Spleen (tissue), 13 donors: ENCODE data around the gene TGM4. TPM values are rescaled to one million over a fixed set of nuclear protein-coding genes. Genes with fewer than 3 reads are reported as not detected.

Source experiments
- DNase-seq: peaks from one replicate; pipeline ENCODE4 v3.0.0-alpha.2; 2020
- H3K27ac ChIP-seq, 8 donors: fragments of 200-600 bp; sonication (generic) in 7 of 8; 1 replicate in 4 of 8; 2 replicates in 4 of 8; pipeline versions ENCODE4 v1.5.0 to v1.8.0; 2016 to 2021; ENCODE audit warnings: inconsistent platforms in 4 of 8, mild to moderate bottlenecking in 4 of 8, moderate library complexity in 1 of 8
- H3K27me3 ChIP-seq, 7 donors: fragments of 200-600 bp; sonication (generic) in 6 of 7; replicated peaks in 1 of 7; 1 replicate in 4 of 7; 2 replicates in 3 of 7; pipeline versions ENCODE4 v1.5.0 to v1.8.0; 2016 to 2021; ENCODE audit warnings: inconsistent platforms in 3 of 7, mild to moderate bottlenecking in 1 of 7
- H3K36me3 ChIP-seq, 6 donors: fragments of 200-600 bp; sonication (generic) in 5 of 6; 1 replicate in 4 of 6; 2 replicates in 2 of 6; pipeline versions ENCODE4 v1.5.0 to v1.8.0; 2016 to 2021; ENCODE audit warnings: inconsistent platforms in 2 of 6
- H3K4me1 ChIP-seq, 6 donors: fragments of 200-600 bp; sonication (generic) in 5 of 6; 1 replicate in 3 of 6; 2 replicates in 3 of 6; pipeline versions ENCODE4 v1.5.0 to v1.8.0; 2016 to 2021; ENCODE audit warnings: inconsistent platforms in 3 of 6
- H3K4me3 ChIP-seq, 8 donors: fragments of 200-600 bp; sonication (generic) in 7 of 8; 1 replicate in 4 of 8; 2 replicates in 4 of 8; pipeline versions ENCODE4 v1.5.0 to v1.8.0; 2016 to 2021; ENCODE audit warnings: inconsistent platforms in 4 of 8, mild to moderate bottlenecking in 4 of 8, moderate library complexity in 2 of 8
- H3K9me3 ChIP-seq, 8 donors: fragments of 200-600 bp; sonication (generic) in 7 of 8; 1 replicate in 4 of 8; 2 replicates in 4 of 8; pipeline versions ENCODE4 v1.5.0 to v1.8.0; 2016 to 2021; ENCODE audit warnings: inconsistent platforms in 4 of 8
- CTCF ChIP-seq, 11 experiments: fragments of 200-600 bp in 7 of 11; fragments of 450-650 bp in 4 of 11; sonication (generic) in 4 of 11; IDR thresholded peaks in 8 of 11; conservative IDR thresholded peaks in 3 of 11; 1 replicate in 7 of 11; 2 replicates in 4 of 11; pipeline versions ENCODE4 v1.4.0 to v1.8.0; 2016 to 2021; ENCODE audit warnings: antibody characterized with exemption in 11 of 11, inconsistent platforms in 4 of 11, mild to moderate bottlenecking in 1 of 11
- POLR2A ChIP-seq, 3 donors: fragments of 450-650 bp; IDR thresholded peaks; one replicate each; pipeline ENCODE4 v1.5.1; 2017; ENCODE audit warnings: antibody characterized with exemption in 3 of 3, mild to moderate bottlenecking in 1 of 3
- POLR2AphosphoS5 ChIP-seq, 3 donors: sonication (generic); formaldehyde crosslinking; IDR thresholded peaks; one replicate each; pipeline ENCODE4 v1.5.1; 2017; ENCODE audit warnings: antibody characterized with exemption in 3 of 3
- WGBS, 5 donors: extraction: QIAGEN DNeasy Blood & Tissue Kit in 3 of 5; methylation state at CpG; one replicate each; pipeline versions ENCODE4 v1.1.5 to v1.1.7; 2013 to 2018; 5-methylcytosine and 5-hydroxymethylcytosine counted together
- intact Hi-C: fragments of 100-400 bp; cut with DNase I; formaldehyde crosslinking; loops from one replicate; pipeline ENCODE4 v1.15.0; 2023; ENCODE audit warnings: low total_unique reads
- long read RNA-seq, 2 donors: transcript quantifications; one replicate each; lab custom pipeline, GENCODE V29; 2026
- polyA plus RNA-seq, 3 donors: library from polyadenylated mRNA; stranded (reverse); fragments of 200-250 nt; gene quantifications; one replicate each; pipeline ENCODE4 v1.2.1, GENCODE V29; 2013
- total RNA-seq, 7 donors: library from RNA; depleted of rRNA in 3 of 7; stranded (reverse); fragments of >200 nt in 3 of 7; fragmentation: NEBNext Ultra II Directional in 4 of 7; extraction: Animal tissue kit (Norgen Biotek cat#: 25700) in 4 of 7; gene quantifications; one replicate each; pipeline versions ENCODE4 v1.1.0 to v1.2.1, GENCODE V29; 2016 to 2021
- donor health status: healthy with polysubstance abuse.
- donor health status: DM: no; HTN: no; CAD: no; lungs with moderate emphysema.
- donor health status: DM: no; HTN: no; CAD: no.
- donor health status: Bipolar disorder and iron deficiency.
- donor health status: healthy.
- donor health status: DM: no; HTN: no; CAD: no.
- donor health status: DM: yes; HTN: yes; CAD: no.

TGM4 gene
- not detected for total RNA-seq
- not detected for polyA plus RNA-seq
- long read RNA-seq, donor 1: 0 reads
- long read RNA-seq, donor 2: 0 reads

GRCh38 chr3:44874308-44874707 is at the start of gene TGM4:
Gene TGM4 (plus strand): TSS chr3:44874608. CDS start chr3:44874679, 71 bp downstream.
- no peak for TF ChIP-seq CTCF (IDR thresholded peaks at IDR 0.05 in 8 of 11, conservative IDR thresholded peaks at IDR 0.05 in 3 of 11)
- no peak for TF ChIP-seq POLR2AphosphoS5 (IDR thresholded peaks at IDR 0.05)
- TF ChIP-seq POLR2A (IDR thresholded peaks at IDR 0.05): no peak
- intact Hi-C loops: no loop called here
- DNase-seq: no peak
- Histone ChIP-seq H3K4me1 (no peaks in the 10 kb centered on the region), H3K27ac (no peak within 1 kb of the TSS), H3K9me3 (no peaks in the 10 kb centered on the region), H3K27me3 (no peaks in the 10 kb centered on the region), H3K4me3 (no peak within 1 kb of the TSS), H3K36me3 (no peaks in the 10 kb centered on the region)
- WGBS, 5 donors: 73 to 85% (median 82%) methylated on average over 5 of the region's 5 CpGs

- intact Hi-C loops: no loop called here
- H3K9me3 ChIP-seq: no peaks in the 10 kb centered on the region
- WGBS, 5 donors: 87 to 94% (median 90%) methylated on average over 2 of the region's 2 CpGs
- H3K36me3 ChIP-seq: peaks cover 0 to 49% (median 0%) of the 10 kb centered on the region in 6 donors
- no peak for TF ChIP-seq POLR2A (IDR thresholded peaks at IDR 0.05)
- no peak for TF ChIP-seq POLR2AphosphoS5 (IDR thresholded peaks at IDR 0.05)
- no peak for TF ChIP-seq CTCF (IDR thresholded peaks at IDR 0.05 in 8 of 11, conservative IDR thresholded peaks at IDR 0.05 in 3 of 11)
- no peaks in the 10 kb centered on the region for H3K4me1 ChIP-seq
- H3K27ac ChIP-seq: no peak overlapping the region
- no peak for DNase-seq
- H3K4me3 ChIP-seq: no peak overlapping the region
- no peaks in the 10 kb centered on the region for H3K27me3 ChIP-seq
Observed at GRCh38 chr3:44825264-44825925, 49.0 kb upstream of the TGM4 start.

- DNase-seq: no peak
- Histone ChIP-seq H3K27me3 (no peaks in the 10 kb centered on the region), H3K4me3 (no peak overlapping the region), H3K9me3 (no peaks in the 10 kb centered on the region), H3K27ac (no peak overlapping the region), H3K36me3 (peaks cover 0 to 67% (median 0%) of the 10 kb centered on the region in 6 donors), H3K4me1 (no peaks in the 10 kb centered on the region)
- TF ChIP-seq CTCF (IDR thresholded peaks at IDR 0.05 in 8 of 11, conservative IDR thresholded peaks at IDR 0.05 in 3 of 11): no peak
- no peak for TF ChIP-seq POLR2AphosphoS5 (IDR thresholded peaks at IDR 0.05)
- TF ChIP-seq POLR2A (IDR thresholded peaks at IDR 0.05): no peak
- 79 to 85% (median 84%) methylated on average over 3 of the region's 3 CpGs for WGBS, 5 donors
- intact Hi-C loops: no loop called here
Observed at GRCh38 chr3:44827196-44827595, 47.2 kb upstream of the TGM4 start.

- TF ChIP-seq CTCF (IDR thresholded peaks at IDR 0.05 in 8 of 11, conservative IDR thresholded peaks at IDR 0.05 in 3 of 11): no peak
- no peak for TF ChIP-seq POLR2AphosphoS5 (IDR thresholded peaks at IDR 0.05)
- TF ChIP-seq POLR2A (IDR thresholded peaks at IDR 0.05): no peak
- H3K4me1 ChIP-seq: no peaks in the 10 kb centered on the region
- DNase-seq: no peak
- peaks cover 0 to 59% (median 0%) of the 10 kb centered on the region in 6 donors for H3K36me3 ChIP-seq
- H3K9me3 ChIP-seq: peaks cover 0 to 14% (median 12%) of the 10 kb centered on the region in 8 donors
- WGBS, 5 donors: 89 to 97% (median 96%) methylated on average over 5 of the region's 5 CpGs
- no peaks in the 10 kb centered on the region for H3K27me3 ChIP-seq
- intact Hi-C loops: no loop called here
- H3K27ac ChIP-seq: no peak overlapping the region
- H3K4me3 ChIP-seq: no peak overlapping the region
Observed at GRCh38 chr3:44831232-44831631, 43.2 kb upstream of the TGM4 start.
